ENCODE results near the gene DUSP14. TPM values are rescaled to one million over a fixed set of nuclear protein-coding genes. Genes with fewer than 3 reads are reported as not detected.

The DUSP14 gene
- total RNA-seq, 6 donors from 2014 or later = 4.2 to 40.0 (median 9.4) TPM

DNA sequence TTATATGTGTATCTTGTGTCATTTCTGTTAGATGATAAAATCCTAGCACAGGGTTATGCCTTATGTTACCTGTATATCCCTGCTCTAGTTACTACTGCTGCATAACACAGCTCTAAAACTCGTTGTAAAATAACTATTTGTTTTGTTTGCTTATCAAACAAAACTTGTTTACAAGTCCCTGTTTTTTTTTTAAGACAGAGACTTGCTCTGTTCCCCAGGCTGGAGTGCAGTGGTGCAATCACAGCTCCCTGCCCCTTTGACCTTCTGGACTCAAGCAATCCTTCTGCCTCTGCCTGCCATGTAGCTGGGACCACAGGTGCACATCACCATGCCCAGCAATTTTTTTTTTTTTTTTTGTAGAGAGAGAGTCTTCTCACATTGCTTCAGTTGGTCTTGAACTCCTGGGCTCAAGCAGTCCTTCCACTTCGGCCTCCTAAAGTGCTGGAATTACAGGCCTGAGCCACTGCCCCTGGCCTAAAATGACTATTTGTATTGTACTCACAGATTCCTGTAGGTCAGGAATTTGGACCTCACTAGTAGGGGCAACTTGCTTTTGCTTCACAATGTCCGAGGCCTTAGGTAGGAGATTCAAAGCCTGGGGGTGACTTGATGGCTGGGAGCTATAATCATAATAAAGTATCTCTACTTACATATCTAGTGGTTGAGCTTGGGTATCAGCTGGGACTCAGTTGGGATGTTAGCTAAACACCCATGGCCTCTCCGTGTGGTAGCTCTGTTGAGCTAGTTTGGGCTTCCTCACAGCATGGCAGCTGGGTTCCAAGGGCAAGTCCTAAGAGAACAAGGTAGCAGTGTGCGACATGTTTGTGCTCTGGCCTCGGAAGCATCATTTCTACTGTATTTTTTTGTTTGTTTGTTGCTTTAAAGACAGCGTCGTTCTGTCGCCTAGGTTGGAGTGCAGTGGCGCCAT, 12.6 kb downstream of the DUSP14 start:
- TF ChIP-seq POLR2AphosphoS5 (IDR thresholded peaks at IDR 0.05) = no peak
- TF ChIP-seq, protein P1, sequence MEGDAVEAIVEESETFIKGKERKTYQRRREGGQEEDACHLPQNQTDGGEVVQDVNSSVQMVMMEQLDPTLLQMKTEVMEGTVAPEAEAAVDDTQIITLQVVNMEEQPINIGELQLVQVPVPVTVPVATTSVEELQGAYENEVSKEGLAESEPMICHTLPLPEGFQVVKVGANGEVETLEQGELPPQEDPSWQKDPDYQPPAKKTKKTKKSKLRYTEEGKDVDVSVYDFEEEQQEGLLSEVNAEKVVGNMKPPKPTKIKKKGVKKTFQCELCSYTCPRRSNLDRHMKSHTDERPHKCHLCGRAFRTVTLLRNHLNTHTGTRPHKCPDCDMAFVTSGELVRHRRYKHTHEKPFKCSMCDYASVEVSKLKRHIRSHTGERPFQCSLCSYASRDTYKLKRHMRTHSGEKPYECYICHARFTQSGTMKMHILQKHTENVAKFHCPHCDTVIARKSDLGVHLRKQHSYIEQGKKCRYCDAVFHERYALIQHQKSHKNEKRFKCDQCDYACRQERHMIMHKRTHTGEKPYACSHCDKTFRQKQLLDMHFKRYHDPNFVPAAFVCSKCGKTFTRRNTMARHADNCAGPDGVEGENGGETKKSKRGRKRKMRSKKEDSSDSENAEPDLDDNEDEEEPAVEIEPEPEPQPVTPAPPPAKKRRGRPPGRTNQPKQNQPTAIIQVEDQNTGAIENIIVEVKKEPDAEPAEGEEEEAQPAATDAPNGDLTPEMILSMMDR (IDR thresholded peaks at IDR 0.05) = no peak
- TF ChIP-seq POLR2A (IDR thresholded peaks at IDR 0.05) = no peak
- no peak for TF ChIP-seq EP300 (IDR thresholded peaks at IDR 0.05)
- H3K9me3 ChIP-seq = no peaks in the 10 kb centered on the region
- no peaks in the 10 kb centered on the region for H3K27me3 ChIP-seq
- no peak overlapping the region for H3K4me3 ChIP-seq
- H3K27ac ChIP-seq = no peak overlapping the region
- no peak for DNase-seq
- H3K36me3 ChIP-seq = no peaks in the 10 kb centered on the region
- ATAC-seq (ENCODE audit: low FRiP score in 2 of 2) = no peak
- H3K4me1 ChIP-seq = no peaks in the 10 kb centered on the region
- 83 to 87% methylated on average over 10 of the region's 10 CpGs for WGBS, 2 donors

- ATAC-seq (ENCODE audit: low FRiP score in 2 of 2) (no peak), DNase-seq (no peak)
- Histone ChIP-seq H3K36me3 (no peaks in the 10 kb centered on the region), H3K4me3 (no peak overlapping the region), H3K9me3 (no peaks in the 10 kb centered on the region), H3K27me3 (no peaks in the 10 kb centered on the region), H3K4me1 (no peaks in the 10 kb centered on the region), H3K27ac (no peak overlapping the region)
- 89 to 96% methylated on average over 6 of the region's 6 CpGs for WGBS, 2 donors
- no peak for TF ChIP-seq POLR2A (IDR thresholded peaks at IDR 0.05)
- no peak for TF ChIP-seq EP300 (IDR thresholded peaks at IDR 0.05)
- TF ChIP-seq, protein P1 (IDR thresholded peaks at IDR 0.05) = no peak
- no peak for TF ChIP-seq POLR2AphosphoS5 (IDR thresholded peaks at IDR 0.05)
These were observed 13.5 kb downstream of the DUSP14 start for GRCh38 chr17:37503148-37503547.

DNA sequence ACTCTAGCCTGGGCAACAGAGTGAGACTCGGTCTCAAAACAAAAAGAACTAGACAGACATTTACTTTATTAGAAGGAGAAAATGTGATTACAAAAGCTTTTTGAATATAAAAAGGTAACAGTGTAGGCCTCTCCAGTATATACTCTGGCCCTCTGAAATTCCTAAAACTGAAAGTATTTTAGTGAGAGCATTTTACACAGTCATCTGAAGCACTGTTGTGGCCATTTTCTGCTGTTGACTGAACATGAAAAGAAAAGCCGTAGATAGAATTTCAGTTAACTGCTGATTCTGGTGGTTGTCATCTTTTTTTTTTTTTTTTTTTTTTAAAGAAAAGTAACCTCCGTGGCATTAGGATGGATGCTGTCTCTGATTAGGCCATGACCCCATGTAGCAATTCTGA, 15.6 kb downstream of the DUSP14 start:
- DNase-seq = no peak
- H3K9me3 ChIP-seq = no peaks in the 10 kb centered on the region
- no peaks in the 10 kb centered on the region for H3K4me1 ChIP-seq
- WGBS, 2 donors = 85 to 88% methylated on average over 3 of the region's 3 CpGs
- no peak overlapping the region for H3K4me3 ChIP-seq
- ATAC-seq (ENCODE audit: low FRiP score in 2 of 2) = no peak
- no peak overlapping the region for H3K27ac ChIP-seq
- H3K36me3 ChIP-seq = no peaks in the 10 kb centered on the region
- H3K27me3 ChIP-seq = no peaks in the 10 kb centered on the region
- TF ChIP-seq, protein P1 (IDR thresholded peaks at IDR 0.05) = no peak
- no peak for TF ChIP-seq POLR2AphosphoS5 (IDR thresholded peaks at IDR 0.05)
- no peak for TF ChIP-seq EP300 (IDR thresholded peaks at IDR 0.05)
- no peak for TF ChIP-seq POLR2A (IDR thresholded peaks at IDR 0.05)

- Histone ChIP-seq H3K36me3 (no peaks in the 10 kb centered on the region), H3K4me3 (no peak overlapping the region), H3K9me3 (no peaks in the 10 kb centered on the region), H3K27me3 (no peaks in the 10 kb centered on the region), H3K4me1 (no peaks in the 10 kb centered on the region), H3K27ac (no peak overlapping the region)
- 67 to 78% methylated on average over 9 to 10 of the region's 10 CpGs for WGBS, 2 donors
- DNase-seq = no peak
- no peak for TF ChIP-seq EP300 (IDR thresholded peaks at IDR 0.05)
- TF ChIP-seq POLR2AphosphoS5 (IDR thresholded peaks at IDR 0.05) = no peak
- TF ChIP-seq, protein P1 (IDR thresholded peaks at IDR 0.05) = peak in 3 of 6 experiments; percentile 16 to 54 (median 27)
- ATAC-seq (ENCODE audit: low FRiP score in 2 of 2) = peak in 1 of 2 donors; percentile 23
These were observed 17.0 kb downstream of the DUSP14 start for GRCh38 chr17:37506678-37507077.

All from upper lobe of left lung (tissue), 6 donors.